ENCODE measurements around the gene BATF3.

DNA sequence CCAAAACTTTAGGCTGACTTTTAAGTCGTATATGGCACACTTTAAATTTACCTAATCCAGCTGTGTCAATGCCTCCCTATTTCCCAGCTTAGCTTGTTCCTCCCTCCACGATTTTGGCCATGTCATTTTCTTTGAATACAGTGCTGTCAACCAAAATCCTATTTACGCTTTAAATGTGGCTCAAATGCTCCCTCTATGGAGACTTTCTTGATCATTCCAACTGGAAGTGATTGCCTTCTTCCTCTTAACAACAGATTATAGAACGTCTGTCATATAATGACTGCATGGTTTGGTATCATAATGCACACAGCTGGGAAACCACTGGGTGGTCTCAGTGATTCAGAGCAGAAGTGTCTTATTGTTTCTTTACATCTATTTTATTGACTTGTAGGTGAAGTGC is 18.9 kb upstream of the BATF3 start:
- TF ChIP-seq, protein P1, sequence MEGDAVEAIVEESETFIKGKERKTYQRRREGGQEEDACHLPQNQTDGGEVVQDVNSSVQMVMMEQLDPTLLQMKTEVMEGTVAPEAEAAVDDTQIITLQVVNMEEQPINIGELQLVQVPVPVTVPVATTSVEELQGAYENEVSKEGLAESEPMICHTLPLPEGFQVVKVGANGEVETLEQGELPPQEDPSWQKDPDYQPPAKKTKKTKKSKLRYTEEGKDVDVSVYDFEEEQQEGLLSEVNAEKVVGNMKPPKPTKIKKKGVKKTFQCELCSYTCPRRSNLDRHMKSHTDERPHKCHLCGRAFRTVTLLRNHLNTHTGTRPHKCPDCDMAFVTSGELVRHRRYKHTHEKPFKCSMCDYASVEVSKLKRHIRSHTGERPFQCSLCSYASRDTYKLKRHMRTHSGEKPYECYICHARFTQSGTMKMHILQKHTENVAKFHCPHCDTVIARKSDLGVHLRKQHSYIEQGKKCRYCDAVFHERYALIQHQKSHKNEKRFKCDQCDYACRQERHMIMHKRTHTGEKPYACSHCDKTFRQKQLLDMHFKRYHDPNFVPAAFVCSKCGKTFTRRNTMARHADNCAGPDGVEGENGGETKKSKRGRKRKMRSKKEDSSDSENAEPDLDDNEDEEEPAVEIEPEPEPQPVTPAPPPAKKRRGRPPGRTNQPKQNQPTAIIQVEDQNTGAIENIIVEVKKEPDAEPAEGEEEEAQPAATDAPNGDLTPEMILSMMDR (IDR thresholded peaks at IDR 0.05) = no peak
- no peak for TF ChIP-seq POLR2A (IDR thresholded peaks at IDR 0.05)
- no peak for TF ChIP-seq POLR2AphosphoS5 (IDR thresholded peaks at IDR 0.05)
- TF ChIP-seq EP300 (IDR thresholded peaks at IDR 0.05) = no peak
